ENCODE data around the gene CRYBG3. TPM values are rescaled to one million over a fixed set of nuclear protein-coding genes. Genes with fewer than 3 reads are reported as not detected.

The CRYBG3 gene
- total RNA-seq, 1 experiment from 2014 or later, result 5.9 TPM

DNA sequence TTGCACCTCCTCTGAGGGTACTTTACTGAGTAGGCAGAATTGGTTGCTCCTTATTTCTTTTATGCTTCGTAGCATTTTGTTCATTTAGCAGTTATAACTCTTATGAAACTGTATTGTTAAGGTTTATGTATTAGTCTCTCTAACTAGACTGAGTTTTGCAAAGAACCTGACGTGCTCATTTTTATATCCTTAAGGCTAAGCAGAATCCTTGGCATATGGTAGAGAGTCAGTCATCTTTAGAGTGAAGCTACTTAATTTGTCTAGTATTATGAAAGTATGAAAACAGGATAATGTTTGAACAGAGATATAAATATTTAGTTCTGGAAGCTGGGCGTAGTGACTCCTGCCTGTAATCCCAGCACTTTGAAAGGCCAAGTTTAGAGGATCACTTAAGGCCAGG, 20.1 kb downstream of the CRYBG3 start:
- H2BK20ac ChIP-seq (ENCODE audit: low read depth, low read length, poor library complexity, severe bottlenecking), result no peak overlapping the region
- no peak overlapping the region for H4K91ac ChIP-seq (ENCODE audit: insufficient read length, low read depth, low read length)
- H2BK15ac ChIP-seq (ENCODE audit: low read depth, low read length), result no peak overlapping the region
- no peak overlapping the region for H2AK5ac ChIP-seq (ENCODE audit: insufficient read length, low read length)
- H4K20me1 ChIP-seq (ENCODE audit: control insufficient read depth, insufficient read depth, insufficient read length), result no peaks in the 10 kb centered on the region
- H3K23ac ChIP-seq (ENCODE audit: insufficient read length, low read depth, low read length), result no peak overlapping the region
- no peak overlapping the region for H2BK120ac ChIP-seq (ENCODE audit: low read depth, low read length, poor library complexity, severe bottlenecking)
- H3K36me3 Mint-ChIP-seq (ENCODE audit: insufficient read depth in 1 of 3, low read depth in 3 of 3), result 0 out of 7 replicates have a peak, but pooled peaks cover 0 to 2% (median 0%) of the 10 kb centered on the region in 3 experiments
- no peak overlapping the region for H2BK12ac ChIP-seq (ENCODE audit: insufficient read length, low read depth, low read length)
- no peak overlapping the region for H3T11ph ChIP-seq (ENCODE audit: low read length)
- H3K23me2 ChIP-seq (ENCODE audit: insufficient read length, low read depth, low read length, poor library complexity, severe bottlenecking), result no peaks in the 10 kb centered on the region
- H3K18ac ChIP-seq (ENCODE audit: insufficient read length, low read depth, low read length), result no peak overlapping the region
- TF ChIP-seq, protein P1, sequence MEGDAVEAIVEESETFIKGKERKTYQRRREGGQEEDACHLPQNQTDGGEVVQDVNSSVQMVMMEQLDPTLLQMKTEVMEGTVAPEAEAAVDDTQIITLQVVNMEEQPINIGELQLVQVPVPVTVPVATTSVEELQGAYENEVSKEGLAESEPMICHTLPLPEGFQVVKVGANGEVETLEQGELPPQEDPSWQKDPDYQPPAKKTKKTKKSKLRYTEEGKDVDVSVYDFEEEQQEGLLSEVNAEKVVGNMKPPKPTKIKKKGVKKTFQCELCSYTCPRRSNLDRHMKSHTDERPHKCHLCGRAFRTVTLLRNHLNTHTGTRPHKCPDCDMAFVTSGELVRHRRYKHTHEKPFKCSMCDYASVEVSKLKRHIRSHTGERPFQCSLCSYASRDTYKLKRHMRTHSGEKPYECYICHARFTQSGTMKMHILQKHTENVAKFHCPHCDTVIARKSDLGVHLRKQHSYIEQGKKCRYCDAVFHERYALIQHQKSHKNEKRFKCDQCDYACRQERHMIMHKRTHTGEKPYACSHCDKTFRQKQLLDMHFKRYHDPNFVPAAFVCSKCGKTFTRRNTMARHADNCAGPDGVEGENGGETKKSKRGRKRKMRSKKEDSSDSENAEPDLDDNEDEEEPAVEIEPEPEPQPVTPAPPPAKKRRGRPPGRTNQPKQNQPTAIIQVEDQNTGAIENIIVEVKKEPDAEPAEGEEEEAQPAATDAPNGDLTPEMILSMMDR (conservative IDR thresholded peaks at IDR 0.05), result no peak
- no peaks in the 10 kb centered on the region for H3K4me1 ChIP-seq (ENCODE audit: insufficient read depth, low read length)
- no CpG with 5 or more reads among the region's 3 CpGs for WGBS (ENCODE audit: extremely low coverage, insufficient read length, low lambda C conversion rate)
- H3K4me2 ChIP-seq (ENCODE audit: insufficient read depth, insufficient read length, low read length), result no peak overlapping the region
- no peaks in the 10 kb centered on the region for H3K27me3 ChIP-seq (ENCODE audit: insufficient read depth, low read length)
- no peak overlapping the region for H2AFZ ChIP-seq (ENCODE audit: low read length)
- H3K4ac ChIP-seq (ENCODE audit: low read depth, low read length), result no peak overlapping the region
- H4K8ac ChIP-seq (replicated peaks; ENCODE audit: insufficient read length, low read depth, low read length), result no peak overlapping the region
- H2BK5ac ChIP-seq (ENCODE audit: insufficient read length, low read length), result no peak overlapping the region
- no peaks in the 10 kb centered on the region for H3K79me2 ChIP-seq (ENCODE audit: insufficient read depth, low read length)
- no peaks in the 10 kb centered on the region for H3K79me1 ChIP-seq (ENCODE audit: insufficient read depth, low read depth, low read length, poor library complexity, severe bottlenecking)
- no peaks in the 10 kb centered on the region for H3K9me3 Mint-ChIP-seq
- H3K27me3 Mint-ChIP-seq (ENCODE audit: low read depth), result no peaks in the 10 kb centered on the region
- no peak overlapping the region for H3K4me3 Mint-ChIP-seq
- H3K9ac ChIP-seq (ENCODE audit: extremely low read depth, insufficient read length, low read length), result no peak overlapping the region
- no peak overlapping the region for H3K56ac ChIP-seq (ENCODE audit: insufficient read length, low read depth, low read length)
- H3K4me1 Mint-ChIP-seq, result peaks cover 13 to 15% of the 10 kb centered on the region in 2 experiments
- no peaks in the 10 kb centered on the region for H3K9me3 ChIP-seq (ENCODE audit: control insufficient read depth, low read depth, low read length)
- no peak overlapping the region for H3K27ac Mint-ChIP-seq
- no peak for DNase-seq
- H3K14ac ChIP-seq (ENCODE audit: insufficient read depth, low read length), result no peak overlapping the region
- H3K27ac ChIP-seq (ENCODE audit: insufficient read length, low read depth, low read length), result no peak overlapping the region
- no peak overlapping the region for H4K5ac ChIP-seq (ENCODE audit: insufficient read length, low read depth, low read length)

Measured in H9 (cell line).